HG03097 (cell line): ENCODE measurements around the gene UXS1.
"Not testable (repeated sequence)": the region's sequence is repeated elsewhere in the genome, so short reads cannot be mapped to it uniquely, and the experiment has no call there.

ENCODE experiments used
- ATAC-seq: cut with Tn5 transposase; IDR thresholded peaks from one replicate; pipeline ENCODE4 v1.9.1; 2021; ENCODE audit not compliant: unreplicated experiment, low FRiP score

Gene UXS1

DNA sequence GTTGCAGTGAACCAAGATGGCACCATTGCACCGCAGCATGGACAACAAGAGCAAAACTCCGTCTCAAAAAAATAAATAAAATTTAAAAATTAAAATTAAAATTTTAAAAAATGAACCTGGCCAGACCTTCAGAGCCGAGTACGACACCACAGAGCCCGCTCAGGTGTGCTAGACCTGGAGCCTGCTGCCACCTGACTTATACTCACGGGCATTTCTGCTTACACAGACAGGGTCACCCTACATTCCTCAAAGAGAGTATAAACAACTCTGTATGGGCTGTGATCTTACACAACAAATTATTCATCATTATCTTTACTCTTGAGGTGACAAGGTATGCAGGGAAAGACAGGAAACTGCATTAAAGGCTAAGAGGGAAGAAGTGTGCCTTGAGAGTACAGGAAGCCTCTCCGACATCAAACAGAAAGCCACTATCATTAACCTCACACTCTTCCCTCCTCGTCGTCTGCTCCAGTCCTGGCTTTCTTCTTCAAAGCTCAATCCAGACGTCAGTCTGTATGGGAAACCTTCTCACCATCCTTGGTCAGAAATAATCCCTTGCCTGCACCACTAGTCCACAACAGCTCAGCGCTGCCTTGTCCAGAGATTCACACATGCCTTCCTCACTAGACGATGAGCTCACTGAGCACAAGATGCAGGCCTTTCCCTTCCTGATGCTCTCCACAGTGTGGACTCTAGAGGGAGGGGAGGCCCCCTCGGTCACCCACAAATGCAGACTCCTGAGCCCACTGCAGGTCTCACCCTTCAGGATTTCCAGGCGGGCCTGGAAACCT is 56.2 kb downstream of the UXS1 start:
- ATAC-seq: no peak

DNA sequence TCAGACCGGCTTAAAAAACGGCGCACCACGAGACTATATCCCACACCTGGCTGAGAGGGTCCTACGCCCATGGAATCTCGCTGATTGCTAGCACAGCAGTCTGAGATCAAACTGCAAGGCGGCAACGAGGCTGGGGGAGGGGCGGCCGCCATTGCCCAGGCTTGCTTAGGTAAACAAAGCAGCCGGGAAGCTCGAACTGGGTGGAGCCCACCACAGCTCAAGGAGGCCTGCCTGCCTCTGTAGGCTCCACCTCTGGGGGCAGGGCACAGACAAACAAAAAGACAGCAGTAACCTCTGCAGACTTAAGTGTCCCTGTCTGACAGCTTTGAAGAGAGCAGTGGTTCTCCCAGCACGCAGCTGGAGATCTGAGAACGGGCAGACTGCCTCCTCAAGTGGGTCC is 62.9 kb downstream of the UXS1 start:
- ATAC-seq: not testable (repeated sequence)

DNA sequence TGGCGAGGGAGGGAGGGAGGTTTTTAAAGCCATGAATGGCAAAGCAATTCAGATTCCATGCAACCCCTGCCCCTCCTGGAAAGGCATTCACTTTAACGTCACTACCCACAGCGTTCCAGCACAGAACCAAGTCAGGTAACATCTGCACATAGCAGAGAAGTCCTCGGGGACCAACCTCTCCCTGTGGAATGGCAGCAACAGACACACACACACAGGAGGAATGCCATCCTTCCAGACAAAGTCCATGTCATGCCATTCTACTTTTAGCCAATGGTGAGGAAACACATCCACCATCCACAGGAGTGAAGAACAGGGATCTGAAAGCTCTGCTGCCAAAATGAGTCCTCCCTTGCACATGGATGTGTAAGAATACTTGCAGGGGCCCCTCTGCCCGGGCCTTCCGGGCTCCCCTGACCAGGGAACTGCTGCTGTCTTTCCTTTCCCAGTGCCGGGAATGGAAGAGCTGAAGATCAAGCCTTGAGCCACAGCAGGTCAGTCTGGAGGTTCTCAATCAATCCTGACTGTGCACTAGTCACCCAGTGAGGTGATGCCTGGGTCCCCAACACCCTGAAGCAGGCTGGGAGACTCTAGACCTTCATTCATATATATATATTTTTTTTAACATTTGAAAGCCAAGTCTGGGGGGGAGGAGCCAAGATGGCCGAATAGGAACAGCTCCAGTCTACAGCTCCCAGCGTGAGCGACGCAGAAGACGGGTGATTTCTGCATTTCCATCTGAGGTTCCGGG is 63.7 kb downstream of the UXS1 start:
- ATAC-seq: no peak

DNA sequence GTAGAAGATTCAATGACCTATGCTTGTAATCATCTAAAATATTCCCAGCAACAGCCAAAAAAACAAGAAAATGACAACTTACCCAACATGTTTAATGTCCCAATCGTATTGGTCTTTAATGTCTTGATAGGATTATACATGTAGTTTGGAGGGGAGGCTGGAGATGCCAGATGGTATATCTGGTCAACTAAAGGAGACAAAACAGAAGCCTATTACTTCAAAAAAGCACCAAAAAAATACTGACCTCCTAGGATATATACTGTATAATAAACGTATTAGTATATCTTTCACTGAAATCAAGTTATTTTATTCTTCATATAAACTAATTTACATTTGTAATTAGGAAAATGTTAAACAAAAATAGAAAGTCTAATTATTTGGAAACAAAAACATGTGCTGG is 64.5 kb downstream of the UXS1 start:
- no peak for ATAC-seq

DNA sequence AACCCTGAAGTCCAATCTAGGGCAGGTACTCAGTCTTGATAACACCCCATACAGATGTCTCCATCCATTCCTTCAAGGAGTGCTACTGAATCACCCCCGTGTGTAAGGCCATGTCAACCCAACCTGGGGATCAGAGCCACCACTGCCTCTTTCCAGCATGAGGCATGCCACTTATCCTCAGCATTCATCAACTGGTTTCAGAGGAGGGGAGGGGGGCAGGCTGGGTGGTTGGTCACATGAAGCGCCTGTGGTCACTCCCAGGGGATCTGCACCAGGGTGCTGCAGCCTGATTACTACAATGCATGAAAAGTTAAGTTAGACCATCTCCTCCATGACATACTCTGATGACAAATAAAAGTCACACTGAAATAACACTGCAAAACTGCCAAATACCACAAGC is 65.0 kb downstream of the UXS1 start:
- ATAC-seq: no peak

DNA sequence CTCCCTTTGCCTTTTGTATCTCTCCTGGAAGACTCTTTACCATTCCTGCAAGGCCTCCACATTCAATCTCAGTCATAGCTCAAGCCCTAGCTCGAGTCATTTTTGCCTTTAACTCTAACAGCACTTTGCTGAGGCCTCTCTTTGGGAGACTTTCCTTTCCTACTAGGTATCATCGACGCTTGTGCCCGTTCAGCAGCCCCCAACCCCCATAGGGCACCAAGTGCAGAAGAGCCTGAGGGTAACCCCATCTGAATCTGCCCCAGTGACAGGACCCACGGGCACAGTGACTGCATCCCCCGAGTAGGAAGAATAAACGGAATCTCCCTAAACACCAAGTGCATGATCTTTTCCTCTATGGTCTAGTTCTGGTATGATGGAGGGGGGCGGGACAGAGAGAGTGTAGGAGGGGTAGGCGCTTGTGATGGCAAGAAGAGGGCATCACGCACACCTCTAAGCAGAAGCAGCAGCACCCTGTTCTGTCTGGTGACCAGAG is 66.3 kb downstream of the UXS1 start:
- ATAC-seq: no peak

DNA sequence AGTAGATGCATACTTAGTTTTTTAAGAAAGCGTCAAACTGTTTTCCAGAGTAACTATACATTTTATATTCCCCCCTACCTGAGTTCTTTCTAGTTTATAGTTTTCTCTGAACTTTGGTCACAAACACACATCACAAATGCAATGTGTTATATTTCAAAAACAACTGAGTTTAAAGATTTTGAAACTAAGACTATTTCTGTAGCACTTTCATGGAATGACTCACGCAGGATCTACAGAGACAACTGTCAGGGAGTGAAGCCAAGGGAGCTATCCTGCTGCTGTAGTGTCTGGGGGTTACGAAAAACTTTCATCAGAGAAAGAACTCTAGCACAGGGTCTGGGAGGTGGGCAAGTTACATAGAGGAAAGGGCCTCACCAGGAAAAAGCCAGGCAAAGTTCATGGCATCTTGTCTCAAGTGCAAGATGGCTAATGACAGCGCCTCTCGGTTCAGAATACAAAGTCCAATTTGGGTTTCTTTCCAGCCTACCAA is 66.8 kb downstream of the UXS1 start:
- ATAC-seq: no peak

DNA sequence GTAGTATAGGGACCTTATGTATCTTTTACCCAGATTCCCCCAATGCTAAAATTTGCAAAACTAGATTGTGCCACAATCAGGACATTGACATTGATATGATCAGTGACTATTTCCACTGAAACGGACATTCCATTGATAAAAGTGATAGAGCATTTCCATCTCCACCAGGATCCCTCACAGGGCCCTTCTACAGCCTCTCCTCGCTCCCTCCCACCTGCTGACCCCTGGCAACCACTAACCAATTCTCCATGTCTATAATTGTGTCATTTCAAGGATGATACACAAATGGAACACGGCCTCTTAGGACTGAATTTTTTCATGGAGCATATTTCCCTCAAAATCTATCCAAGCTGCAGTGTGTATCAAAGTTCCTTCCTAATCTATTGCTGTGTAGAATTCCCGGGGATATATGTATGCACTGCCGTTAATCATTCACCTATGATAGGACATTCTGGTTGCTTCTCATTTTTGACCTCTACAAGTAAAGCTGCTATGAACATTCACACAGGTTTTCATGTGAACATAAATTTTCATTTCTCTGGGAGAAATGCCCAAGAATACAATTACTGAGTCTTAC is 67.3 kb downstream of the UXS1 start:
- ATAC-seq: no peak

DNA sequence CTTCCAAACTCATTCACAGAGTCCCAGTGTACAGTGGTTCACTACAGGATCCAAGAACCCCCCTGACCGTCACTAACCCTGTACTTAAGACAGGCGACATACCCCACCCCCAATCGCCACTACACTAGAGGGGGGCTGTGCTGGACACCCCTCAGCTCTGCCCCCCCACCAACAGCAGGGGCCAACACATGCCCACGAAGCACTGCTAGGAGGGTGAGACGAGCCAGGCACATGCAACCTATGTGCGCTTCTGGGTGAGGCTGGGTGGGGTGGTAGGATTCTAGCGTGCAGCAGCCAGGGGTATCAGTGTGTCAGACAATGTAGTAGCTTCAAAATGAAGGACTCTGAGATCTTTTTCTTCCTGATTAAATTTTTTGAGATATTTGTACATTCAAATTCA is 67.8 kb downstream of the UXS1 start:
- ATAC-seq: no peak

DNA sequence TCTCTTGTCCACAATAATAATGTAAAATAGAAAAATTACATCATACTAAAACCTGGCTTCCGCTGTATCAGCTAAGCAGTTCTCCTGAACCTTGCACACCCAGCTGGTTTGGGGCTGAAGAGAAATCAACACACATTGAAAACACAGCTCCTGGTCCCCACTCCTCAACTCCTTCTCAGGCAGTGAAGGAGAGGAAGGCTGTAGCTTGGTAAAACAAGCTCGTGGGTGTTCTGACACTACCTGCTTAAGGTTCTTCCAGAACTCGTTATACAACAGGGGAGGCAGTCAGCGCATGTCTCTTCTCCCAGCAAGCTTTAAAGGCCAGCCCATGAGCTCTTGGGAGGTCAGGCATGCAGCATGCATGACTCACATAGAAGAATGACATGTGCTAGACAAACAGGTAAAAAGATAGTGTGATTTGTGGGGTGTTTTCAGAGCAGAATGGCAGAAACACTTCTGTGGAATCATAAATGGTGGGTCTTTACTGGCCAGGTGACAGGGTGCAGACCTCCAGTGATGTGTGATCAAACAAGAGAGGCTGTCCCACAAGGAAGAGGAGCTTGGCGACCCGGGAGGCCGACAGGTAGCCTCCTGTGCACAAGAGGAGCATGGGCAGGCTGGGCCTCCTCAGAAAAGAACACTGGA is 69.1 kb downstream of the UXS1 start:
- no peak for ATAC-seq

DNA sequence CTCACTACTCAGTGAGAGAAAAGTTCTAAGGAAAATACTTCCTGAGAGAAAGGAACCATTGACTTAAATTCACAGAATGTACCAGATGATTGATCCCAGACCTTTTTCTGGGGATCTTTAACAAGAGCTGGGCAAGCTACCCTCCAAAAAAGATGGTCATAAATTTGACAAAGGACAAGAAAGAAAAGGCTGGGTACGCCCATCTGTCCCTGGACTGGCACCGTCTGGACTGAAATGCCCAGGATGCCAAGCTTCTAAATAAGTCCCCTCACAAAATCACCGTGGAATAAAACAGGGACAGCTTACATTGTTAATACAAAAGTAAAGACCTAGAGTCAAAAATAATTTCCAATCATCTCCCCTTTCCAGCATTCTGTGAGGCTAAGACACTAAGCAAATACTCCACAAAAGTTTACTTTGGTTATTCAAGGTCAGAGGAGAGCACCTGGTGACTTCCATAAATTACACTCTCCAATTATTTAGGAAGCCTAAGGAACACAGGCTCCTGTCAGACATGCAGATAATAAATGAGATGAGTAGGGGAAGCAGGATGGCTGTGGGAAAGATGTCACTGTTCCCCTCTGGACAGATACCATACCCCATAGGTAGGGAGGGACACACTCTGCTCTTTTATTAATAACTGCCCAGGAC is 69.9 kb downstream of the UXS1 start:
- no peak for ATAC-seq

DNA sequence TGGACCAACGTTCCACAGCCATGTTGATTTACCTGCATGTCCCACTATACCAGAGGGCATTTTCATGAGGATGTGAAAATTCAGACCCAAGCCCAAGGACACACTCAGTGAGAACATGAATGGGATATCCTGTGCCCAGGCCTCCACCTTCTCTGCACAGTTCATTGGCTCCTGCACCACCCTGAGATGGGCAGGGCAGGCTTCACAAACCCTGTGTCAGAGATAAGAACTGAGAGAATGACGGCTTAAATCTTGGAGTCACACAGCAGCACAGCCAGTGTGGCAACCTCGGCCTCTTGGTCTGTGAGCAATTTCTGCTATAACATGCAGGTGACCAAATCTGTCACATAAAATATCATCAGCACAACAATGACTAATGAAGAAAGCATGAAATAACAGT is 71.9 kb downstream of the UXS1 start:
- no peak for ATAC-seq

DNA sequence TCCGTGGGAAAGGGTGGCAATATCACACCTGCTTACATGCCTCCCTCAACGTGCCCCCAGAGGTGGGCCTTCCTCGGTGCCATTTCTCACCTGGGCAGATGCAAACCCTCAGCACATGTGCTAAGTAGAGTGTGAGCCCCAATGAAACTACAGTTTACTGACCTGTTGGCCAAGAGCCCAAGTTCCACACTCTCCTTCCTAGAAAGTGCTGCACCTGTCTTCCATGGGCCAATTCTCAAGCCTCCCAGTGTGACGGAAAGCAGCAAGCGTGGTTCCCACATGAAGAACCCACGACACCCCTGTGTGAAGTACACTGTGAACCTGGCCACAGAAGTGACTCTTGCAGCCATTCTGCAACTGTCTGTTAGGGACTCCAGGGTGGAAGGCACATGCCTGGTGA is 73.7 kb downstream of the UXS1 start:
- ATAC-seq: no peak

DNA sequence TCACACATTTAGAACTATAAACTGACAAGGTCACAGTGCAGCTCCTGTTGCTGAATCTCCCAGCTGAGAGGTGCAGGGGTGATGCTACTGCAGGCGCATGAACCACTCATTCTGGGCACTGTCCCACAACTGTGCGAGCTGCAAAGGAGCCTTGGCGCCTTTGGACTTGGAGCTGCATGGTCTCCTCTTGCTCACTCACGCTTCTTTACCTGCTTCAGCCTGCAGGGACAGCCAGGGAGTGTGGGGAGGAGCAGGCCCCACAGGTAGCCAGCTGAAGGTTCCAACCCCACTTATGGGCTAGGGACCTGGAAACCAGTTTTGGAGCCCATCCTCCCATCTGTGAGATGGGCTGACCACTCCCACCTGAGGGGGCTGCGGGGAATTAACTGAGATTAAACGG is 75.0 kb downstream of the UXS1 start:
- no peak for ATAC-seq

DNA sequence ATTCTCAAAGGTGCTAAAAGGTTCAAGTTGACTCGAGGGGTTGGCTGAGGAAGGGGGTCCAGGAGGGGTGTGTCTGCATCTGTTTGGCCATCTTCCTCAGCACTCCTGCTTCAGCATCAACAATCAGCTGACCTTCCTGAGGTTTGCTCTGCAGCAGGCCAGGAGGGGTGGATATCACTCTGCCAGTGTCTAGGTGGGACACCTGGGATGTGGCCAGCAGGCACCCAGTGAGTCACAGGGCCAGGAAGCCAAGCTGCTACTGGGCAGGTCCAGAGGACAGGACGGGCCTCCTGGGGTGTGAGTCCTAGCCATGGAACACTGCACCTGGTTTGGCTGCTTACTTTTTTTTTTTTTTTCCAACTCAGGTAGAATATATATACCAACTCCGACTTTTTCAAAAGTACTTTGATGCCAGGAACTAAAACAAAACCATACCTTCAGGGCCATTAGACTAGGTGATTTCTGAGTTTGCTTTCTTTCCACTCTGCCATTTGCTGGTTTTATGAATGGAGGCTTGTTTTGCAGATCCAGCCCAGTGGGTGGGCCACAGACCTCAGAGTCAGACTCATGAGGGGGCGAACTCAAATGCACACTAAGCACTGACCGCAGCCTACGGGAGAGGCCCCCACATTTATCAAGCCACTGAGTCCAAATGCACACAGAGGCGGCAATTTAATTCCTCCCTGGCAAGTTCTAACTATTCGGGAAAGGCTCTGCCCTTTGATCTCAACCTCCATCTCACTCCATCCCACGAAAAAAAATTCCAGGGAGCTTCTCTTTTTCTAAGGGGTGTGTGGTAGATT is 76.0 kb downstream of the UXS1 start:
- no peak for ATAC-seq

DNA sequence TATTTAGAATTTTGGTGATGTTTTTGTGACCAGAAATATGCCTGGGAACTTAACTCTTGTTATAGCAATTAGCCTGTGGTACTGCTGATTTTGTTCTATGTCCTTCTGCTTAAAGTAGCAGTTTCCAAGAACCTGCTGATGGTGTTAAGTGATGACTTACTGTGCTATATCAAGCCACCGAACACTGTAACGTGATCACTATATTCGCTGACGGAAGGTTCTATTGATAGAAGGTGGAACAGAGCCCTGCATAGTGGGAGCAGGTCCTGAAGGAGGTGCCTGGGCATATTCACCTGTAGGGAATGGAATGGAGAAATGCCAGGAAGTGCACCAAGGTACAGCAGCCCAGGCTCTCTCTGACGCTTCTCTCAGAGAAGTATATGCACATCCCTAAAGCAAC is 76.8 kb downstream of the UXS1 start:
- ATAC-seq: no peak

DNA sequence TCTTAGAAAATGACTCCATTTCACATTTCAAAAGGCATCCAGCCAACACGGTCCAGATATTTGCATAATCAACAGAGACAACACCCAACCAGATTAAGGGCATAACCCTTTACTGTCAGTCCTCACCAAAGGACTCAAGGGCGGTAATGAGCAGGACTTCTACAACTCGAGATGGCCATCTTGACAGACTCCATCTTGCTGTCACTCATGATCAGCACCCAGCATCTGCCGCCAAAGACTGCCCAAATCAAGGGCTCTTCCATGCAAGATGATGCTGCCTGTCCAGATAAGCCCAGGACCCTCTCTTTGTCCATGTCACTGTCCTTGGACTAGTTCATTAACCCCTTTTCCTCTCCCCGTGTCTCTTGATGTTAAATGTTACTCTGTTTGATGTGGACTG is 77.9 kb downstream of the UXS1 start:
- ATAC-seq: no peak

DNA sequence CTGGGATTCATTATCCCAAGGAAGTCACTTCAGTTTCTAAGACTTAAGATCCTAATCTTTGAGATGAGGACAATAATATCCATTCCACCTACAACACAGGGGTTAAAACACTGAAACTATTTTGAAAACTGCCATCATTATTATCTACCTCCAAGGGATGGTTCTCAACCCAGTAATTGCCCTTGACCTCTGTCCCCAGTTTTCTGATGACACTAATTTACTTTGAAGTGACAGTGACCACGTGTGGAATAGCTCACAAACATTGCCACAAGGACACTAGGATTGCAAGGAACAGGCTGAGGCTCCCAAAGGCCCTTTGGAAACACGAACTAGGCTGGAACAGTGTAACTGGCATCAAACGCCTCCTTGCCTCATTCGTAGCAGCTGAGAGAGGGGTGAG is 78.4 kb downstream of the UXS1 start:
- no peak for ATAC-seq

DNA sequence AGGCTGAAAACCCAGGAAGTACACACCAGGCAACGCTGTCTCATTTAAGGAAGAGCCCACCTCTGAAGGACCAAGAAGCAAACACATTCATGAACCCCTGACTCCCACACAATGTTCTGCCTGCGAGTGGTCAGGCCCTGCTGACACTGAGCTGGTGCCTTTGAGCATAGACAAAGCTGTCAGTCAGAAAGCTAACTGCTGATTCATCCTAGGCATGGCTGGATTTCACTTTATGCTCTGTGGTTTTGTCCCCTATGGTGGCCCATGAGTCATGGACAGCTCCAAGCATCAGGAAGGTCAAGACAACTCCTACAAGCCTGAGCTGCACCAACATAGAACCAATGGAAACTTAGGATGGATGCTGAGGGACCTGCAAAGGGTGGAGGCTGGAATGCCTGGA is 78.9 kb downstream of the UXS1 start:
- no peak for ATAC-seq

DNA sequence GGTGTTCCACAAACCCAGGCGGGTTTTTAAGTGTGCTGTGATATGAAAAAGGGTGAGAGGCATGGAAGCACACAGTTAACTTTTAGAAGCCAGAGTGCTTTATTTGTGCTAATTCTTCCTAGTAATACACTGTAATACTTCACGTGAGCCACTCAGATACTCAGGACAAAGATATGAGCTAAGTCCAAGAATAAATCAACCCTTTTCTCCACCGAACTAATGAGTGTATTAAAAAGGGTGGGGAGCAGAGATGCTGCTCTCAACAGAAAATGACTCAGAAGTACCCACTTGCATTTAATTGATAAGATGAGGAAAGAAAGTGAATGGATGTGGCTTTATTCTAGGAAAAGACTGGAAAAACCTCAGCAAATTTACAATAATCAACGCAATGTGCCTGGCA is 79.9 kb downstream of the UXS1 start:
- no peak for ATAC-seq
